ENCODE data around the gene C10orf90.

C10orf90 gene

GRCh38 chr10:126670056-126670894 is at the start of gene C10orf90:
C10orf90 (minus strand) TSS chr10:126670693; CDS start chr10:126670480, 213 bp downstream.
- no peak for DNase-seq (ENCODE audit: low read depth in 2 of 2)

- no peak for DNase-seq (ENCODE audit: low read depth in 2 of 2)
These were observed 45.9 kb upstream of the C10orf90 start for GRCh38 chr10:126716366-126716765.

GRCh38 chr10:126713594-126713993 is 43.1 kb upstream of the C10orf90 start:
- no peak for DNase-seq (ENCODE audit: low read depth in 2 of 2)

GRCh38 chr10:126712681-126713080 is 42.2 kb upstream of the C10orf90 start:
- no peak for DNase-seq (ENCODE audit: low read depth in 2 of 2)

GRCh38 chr10:126705951-126706565 is 35.6 kb upstream of the C10orf90 start:
- no peak for DNase-seq (ENCODE audit: low read depth in 2 of 2)

GRCh38 chr10:126705131-126705530 is 34.6 kb upstream of the C10orf90 start:
- no peak for DNase-seq (ENCODE audit: low read depth in 2 of 2)

GRCh38 chr10:126704649-126705048 is 34.2 kb upstream of the C10orf90 start:
- no peak for DNase-seq (ENCODE audit: low read depth in 2 of 2)

GRCh38 chr10:126702181-126702580 is 31.7 kb upstream of the C10orf90 start:
- DNase-seq (ENCODE audit: low read depth in 2 of 2): no peak

GRCh38 chr10:126701526-126701925 is 31.0 kb upstream of the C10orf90 start:
- DNase-seq (ENCODE audit: low read depth in 2 of 2): no peak

- DNase-seq (ENCODE audit: low read depth in 2 of 2): no peak
These were observed 26.2 kb upstream of the C10orf90 start for GRCh38 chr10:126696684-126697083.

GRCh38 chr10:126691456-126691855 is 21.0 kb upstream of the C10orf90 start:
- no peak for DNase-seq (ENCODE audit: low read depth in 2 of 2)

- DNase-seq (ENCODE audit: low read depth in 2 of 2): no peak
These were observed 20.0 kb upstream of the C10orf90 start for GRCh38 chr10:126690534-126690933.

GRCh38 chr10:126689461-126689994 is 19.0 kb upstream of the C10orf90 start:
- DNase-seq (ENCODE audit: low read depth in 2 of 2): no peak

GRCh38 chr10:126687121-126687606 is 16.7 kb upstream of the C10orf90 start:
- DNase-seq (ENCODE audit: low read depth in 2 of 2): no peak

- no peak for DNase-seq (ENCODE audit: low read depth in 2 of 2)
These were observed 16.2 kb upstream of the C10orf90 start for GRCh38 chr10:126686719-126687118.

- DNase-seq (ENCODE audit: low read depth in 2 of 2): no peak
These were observed 15.8 kb upstream of the C10orf90 start for GRCh38 chr10:126686268-126686667.

- no peak for DNase-seq (ENCODE audit: low read depth in 2 of 2)
These were observed 15.3 kb upstream of the C10orf90 start for GRCh38 chr10:126685756-126686155.

GRCh38 chr10:126684171-126684745 is 13.8 kb upstream of the C10orf90 start:
- no peak for DNase-seq (ENCODE audit: low read depth in 2 of 2)

GRCh38 chr10:126683466-126683865 is 13.0 kb upstream of the C10orf90 start:
- DNase-seq (ENCODE audit: low read depth in 2 of 2): no peak

- no peak for DNase-seq (ENCODE audit: low read depth in 2 of 2)
These were observed 5.4 kb upstream of the C10orf90 start for GRCh38 chr10:126675656-126676438.

- DNase-seq (ENCODE audit: low read depth in 2 of 2): no peak
These were observed 4.4 kb upstream of the C10orf90 start for GRCh38 chr10:126674741-126675515.

All from stimulated activated CD8-positive, alpha-beta memory T cell treated with anti-CD3 and anti-CD28 coated beads, Interleukin-2, amount 100 ng/mL, for 48 hours (primary cell).